ENCODE data around the gene ADAMTS8.

Gene ADAMTS8, protein sequence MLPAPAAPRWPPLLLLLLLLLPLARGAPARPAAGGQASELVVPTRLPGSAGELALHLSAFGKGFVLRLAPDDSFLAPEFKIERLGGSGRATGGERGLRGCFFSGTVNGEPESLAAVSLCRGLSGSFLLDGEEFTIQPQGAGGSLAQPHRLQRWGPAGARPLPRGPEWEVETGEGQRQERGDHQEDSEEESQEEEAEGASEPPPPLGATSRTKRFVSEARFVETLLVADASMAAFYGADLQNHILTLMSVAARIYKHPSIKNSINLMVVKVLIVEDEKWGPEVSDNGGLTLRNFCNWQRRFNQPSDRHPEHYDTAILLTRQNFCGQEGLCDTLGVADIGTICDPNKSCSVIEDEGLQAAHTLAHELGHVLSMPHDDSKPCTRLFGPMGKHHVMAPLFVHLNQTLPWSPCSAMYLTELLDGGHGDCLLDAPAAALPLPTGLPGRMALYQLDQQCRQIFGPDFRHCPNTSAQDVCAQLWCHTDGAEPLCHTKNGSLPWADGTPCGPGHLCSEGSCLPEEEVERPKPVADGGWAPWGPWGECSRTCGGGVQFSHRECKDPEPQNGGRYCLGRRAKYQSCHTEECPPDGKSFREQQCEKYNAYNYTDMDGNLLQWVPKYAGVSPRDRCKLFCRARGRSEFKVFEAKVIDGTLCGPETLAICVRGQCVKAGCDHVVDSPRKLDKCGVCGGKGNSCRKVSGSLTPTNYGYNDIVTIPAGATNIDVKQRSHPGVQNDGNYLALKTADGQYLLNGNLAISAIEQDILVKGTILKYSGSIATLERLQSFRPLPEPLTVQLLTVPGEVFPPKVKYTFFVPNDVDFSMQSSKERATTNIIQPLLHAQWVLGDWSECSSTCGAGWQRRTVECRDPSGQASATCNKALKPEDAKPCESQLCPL

DNA sequence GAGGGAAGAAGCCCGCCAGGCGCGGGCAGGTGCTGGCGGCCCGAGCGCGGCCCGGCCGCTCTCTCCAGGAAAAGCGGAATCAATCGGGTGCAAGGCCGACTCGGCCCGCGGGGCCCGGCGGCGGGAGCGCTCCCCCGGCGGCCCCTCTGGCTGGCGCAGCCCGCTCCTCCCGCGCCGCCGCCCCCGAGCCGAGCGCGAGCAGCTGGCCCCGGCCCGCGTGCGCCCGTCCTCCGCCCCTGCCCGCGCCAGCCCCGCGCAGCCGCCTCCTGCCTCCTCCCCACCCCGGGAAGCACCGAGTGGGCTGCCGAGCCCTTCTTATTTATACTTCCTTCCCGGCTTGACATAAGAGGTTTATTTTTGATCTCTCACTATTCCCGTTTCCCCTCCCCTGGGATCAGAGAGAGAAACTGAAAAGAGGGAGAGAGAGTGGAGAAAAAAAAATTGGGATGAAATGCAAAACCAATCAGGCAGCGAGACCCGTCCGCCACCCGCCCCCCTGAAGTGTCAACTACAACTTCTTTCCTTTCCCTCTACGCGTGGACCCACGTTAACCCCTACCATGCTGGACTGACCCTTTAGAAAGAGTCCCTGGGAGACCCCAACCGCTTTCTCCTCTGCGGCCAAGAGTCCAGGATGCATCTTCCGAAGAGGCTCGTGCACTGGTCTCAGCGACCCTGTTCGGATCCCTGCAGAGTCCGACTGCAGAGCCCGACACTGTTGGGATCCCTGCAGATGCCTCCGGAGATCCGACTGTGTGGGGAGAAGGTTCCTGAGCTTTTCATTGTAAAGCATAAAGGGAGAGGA is at the start of gene ADAMTS8:
Gene ADAMTS8 (minus strand): TSS at position 294 of the 804 bp plus-strand sequence. CDS start 323 bp downstream, outside the sequence.
- no peak for DNase-seq (ENCODE audit: low read depth in 2 of 2)

DNA sequence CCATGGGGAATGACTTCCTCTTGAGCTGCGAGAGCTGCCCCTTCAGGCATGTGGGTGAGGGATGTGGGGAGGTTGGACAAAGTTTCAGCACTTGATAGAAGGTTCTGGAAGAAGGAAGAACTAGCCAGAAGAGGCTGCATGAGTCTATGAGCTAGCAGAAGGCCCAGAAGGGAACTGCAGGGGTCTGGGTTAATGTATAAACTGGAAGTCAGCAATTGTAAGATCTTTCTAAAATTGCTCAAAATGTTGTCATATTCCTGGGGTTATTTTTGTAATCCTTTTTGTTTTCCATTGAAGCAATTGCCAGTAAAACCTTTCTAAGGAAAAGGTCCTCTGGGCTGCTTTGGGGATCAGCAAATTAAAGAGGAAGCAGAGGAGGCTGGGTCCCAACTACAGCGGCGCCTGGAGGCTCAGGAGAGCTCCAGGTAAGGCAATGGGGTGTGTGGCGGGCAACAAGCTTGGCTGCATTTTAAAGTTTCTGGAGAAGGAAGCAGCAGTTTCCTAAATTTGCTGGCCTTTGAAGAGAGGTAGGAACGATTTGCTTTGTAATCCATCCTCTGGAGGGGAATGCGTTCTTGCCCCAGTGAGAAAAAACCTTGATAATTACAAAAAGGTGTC is 49.3 kb upstream of the ADAMTS8 start:
- no peak for DNase-seq (ENCODE audit: low read depth in 2 of 2)

DNA sequence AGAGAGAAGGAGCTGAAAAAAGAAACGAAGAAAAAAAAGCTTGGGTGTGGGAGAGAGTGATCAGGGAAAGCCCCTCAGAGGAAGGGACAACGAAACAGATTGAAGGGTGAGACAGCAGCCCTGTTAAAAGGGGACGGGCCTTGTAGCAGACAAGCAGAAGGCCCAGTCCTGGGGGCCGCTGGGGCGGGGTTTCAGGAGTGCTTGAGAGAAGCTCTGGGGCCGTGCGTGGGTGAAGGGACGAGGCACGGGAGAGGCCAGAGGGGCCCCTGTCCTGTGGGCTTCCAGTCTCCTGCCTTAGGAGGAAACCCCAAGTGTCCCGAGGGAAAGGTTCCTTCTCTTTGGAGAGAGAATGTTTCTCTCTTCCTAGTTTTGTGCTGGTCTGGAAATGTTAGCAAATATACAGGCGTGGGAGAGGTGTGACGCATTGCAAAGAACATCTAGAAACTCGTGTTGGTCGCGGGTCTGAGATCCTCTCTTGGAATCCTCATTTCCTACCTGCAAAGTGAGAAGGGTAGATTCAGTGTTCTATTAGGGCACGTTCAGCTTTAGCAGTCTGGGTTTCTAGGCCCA is 48.6 kb upstream of the ADAMTS8 start:
- DNase-seq (ENCODE audit: low read depth in 2 of 2), result no peak

DNA sequence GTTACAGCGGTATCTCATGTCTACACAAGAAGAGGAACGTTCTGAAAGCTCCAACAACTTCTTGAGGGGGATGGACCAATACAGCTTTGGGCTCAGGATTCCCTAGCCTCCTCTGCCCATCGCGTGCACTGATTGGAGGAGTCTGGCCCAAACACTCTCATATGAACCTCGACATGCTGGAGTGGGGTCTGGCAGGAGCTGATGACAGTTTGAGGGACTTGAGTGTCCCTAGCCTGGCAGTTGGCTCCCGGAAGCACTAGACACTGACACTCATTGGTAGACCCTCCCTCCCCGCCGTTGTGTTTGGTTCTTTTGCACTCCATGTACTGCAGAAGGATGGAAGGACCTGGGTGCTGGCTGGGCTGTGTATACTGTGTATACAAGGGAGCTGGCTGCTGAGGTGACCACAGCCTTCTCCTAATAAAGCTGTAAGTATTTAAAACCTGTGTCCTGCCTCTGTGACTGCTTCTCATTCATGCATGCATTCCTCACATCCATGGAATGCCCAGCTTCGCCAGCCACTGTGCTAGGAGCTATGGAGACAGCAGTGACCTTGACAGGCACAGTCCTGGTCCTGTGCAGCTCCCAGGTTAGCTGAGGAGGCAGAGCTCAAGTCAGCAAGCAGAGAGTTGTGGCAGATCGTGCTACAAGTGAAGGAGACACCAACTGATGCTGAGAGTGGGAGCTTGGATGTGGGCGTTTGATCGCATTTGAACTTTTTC is 48.0 kb upstream of the ADAMTS8 start:
- DNase-seq (ENCODE audit: low read depth in 2 of 2), result no peak

DNA sequence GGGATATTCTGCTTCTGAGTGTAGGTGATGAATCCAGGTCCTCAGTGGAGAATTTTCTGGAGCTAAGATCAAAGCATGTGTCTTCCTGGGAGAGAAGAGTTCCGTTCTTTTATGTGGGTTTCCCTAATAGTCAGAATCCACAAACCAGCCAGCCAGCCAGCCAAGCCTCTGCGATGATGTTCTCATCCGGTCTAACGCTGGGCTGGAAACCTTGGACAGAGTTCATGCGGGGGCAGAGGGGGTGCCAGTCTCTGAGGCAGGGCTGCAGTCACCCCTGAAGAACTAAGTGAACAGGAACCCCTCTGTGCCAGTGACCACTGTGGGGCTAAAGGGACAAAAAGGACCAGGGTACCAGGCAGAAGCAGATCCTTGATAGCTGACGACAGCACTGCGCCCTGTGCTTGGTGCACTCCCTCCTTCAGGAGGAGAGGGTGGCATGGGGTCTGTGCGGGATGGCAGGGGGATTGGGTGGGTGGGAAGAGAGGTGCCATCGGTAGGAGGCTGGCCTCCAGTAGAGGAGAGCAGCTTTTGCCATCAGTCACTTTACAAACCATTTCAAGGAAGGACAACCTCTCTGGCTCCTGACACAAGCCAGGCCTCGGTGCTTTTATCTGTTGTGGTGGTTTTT is 47.1 kb upstream of the ADAMTS8 start:
- DNase-seq (ENCODE audit: low read depth in 2 of 2), result no peak

DNA sequence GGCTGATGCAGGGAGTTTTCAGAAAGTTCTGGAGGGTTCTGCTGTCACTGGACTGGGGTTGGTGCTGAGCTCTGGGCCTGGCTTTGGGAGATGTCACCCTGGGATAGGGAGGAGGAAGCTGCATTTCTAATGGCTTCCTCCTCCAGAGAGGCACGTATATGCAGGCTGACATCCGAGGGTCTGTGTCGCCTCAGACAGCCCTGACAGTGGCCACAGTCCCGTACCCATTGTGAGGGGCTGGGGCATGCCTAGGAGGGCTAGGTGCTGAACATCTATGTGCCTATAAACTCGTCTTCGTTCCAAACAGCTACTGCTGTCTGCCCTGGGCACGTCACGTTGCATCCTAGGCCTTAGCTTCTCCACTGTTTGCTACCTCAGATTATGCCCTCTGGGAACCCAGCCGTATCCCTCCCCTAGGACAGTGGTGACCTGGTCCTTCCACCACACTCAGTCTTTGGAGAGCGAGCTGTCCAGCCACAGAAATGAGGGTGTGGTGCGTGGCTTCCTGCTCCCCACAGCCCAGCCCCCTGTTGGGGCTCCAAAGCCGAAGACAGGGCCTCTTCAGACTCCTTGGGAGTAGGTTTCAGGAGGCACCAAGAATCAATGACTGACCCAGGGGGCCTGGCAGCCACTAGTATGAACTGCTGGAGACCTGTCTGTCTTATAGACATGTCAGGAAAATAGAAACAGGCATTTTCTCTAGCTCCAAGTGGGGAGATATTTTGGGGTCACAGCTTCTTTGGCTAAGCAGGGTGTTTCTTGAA is 46.4 kb upstream of the ADAMTS8 start:
- no peak for DNase-seq (ENCODE audit: low read depth in 2 of 2)

DNA sequence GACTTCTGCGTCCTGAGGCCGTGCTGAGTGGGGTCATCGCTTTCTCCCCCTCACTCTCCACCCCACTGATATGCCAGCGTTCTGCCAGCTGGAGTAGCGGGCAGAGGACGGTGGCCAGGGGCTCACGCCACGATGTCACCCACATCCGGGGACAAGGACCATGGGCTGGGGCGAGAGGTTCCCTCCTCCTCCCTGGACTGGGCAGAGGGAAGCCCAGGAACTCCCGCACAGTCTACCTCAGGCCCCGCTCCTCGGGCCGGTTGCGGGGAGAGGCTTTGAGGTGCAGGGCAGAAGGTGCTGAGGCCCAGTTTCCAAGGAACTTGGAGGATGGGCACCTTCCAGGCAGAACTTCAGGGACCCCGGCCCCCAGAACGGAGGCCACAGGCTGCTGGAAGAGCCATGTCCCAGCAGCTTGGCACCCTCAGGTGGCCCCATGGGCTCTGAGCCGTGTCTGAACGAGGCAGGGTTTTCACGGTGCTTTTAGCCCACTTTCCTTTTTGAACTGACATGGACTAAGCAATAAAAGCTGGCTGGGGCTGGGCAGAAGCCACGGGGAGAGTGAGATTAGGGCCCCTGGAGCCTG is 45.5 kb upstream of the ADAMTS8 start:
- DNase-seq (ENCODE audit: low read depth in 2 of 2), result no peak

DNA sequence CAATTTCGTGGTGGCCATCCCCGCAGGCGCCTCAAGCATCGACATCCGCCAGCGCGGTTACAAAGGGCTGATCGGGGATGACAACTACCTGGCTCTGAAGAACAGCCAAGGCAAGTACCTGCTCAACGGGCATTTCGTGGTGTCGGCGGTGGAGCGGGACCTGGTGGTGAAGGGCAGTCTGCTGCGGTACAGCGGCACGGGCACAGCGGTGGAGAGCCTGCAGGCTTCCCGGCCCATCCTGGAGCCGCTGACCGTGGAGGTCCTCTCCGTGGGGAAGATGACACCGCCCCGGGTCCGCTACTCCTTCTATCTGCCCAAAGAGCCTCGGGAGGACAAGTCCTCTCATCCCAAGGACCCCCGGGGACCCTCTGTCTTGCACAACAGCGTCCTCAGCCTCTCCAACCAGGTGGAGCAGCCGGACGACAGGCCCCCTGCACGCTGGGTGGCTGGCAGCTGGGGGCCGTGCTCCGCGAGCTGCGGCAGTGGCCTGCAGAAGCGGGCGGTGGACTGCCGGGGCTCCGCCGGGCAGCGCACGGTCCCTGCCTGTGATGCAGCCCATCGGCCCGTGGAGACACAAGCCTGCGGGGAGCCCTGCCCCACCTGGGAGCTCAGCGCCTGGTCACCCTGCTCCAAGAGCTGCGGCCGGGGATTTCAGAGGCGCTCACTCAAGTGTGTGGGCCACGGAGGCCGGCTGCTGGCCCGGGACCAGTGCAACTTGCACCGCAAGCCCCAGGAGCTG is 44.8 kb upstream of the ADAMTS8 start:
- DNase-seq (ENCODE audit: low read depth in 2 of 2), result no peak

DNA sequence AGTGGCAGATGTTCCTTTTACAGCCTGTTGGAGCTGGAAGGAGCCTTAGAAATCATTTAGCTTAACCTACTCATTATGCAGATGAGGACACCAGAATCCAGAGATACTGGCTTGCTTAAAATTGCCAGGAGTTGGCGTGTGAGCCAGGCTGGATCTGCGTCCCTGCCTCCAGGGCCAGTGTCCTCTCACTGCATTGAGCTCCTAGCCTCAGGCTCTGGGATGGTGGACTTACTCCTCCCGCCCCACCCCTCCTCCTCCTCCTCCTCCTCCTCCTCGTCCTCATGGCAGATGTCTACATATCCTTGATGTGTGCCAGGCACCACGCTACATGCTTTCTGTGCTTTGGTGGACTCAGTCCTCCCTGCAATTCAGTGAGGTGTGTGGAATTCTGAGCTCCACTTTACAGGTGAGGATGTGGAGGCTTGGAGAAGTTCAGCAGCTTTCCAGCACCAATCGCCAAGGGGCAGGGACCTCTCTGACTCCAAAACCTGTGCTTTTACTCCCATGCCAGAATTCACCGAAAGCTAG is 44.1 kb upstream of the ADAMTS8 start:
- DNase-seq (ENCODE audit: low read depth in 2 of 2), result no peak

DNA sequence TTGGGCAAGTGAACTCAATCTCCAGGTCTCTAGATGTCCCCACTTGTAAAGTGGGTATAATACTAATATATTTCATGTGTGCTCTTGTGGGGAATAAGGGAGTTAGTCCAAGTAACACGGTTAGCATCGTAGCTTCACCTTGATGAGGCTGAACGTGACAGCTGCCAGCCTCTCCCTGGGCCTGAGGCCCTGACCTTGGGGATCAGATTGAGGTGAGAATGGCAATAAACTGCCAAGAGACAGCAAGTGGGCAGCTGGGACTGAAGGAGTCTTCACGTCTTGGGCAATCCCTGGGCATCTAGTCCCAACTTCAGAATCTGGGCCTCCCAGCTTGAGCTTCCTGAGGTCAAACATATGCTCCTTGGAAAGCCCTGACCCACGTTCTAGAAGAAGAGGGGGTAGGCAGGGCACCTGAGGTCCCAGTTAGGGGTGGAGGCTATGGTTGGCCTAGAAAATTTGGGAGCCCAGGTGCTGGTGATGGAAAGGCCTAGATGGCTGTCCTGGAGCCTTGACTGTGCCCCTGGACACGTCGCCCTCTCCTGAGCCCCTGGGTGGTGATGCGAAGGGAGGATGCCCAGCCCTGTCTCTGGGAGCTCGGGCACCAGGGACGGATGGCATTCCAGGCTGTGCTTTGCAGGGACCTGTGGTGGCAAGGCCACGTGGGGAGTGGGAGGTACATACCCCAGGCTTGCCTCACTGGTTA is 43.5 kb upstream of the ADAMTS8 start:
- DNase-seq (ENCODE audit: low read depth in 2 of 2), result no peak

DNA sequence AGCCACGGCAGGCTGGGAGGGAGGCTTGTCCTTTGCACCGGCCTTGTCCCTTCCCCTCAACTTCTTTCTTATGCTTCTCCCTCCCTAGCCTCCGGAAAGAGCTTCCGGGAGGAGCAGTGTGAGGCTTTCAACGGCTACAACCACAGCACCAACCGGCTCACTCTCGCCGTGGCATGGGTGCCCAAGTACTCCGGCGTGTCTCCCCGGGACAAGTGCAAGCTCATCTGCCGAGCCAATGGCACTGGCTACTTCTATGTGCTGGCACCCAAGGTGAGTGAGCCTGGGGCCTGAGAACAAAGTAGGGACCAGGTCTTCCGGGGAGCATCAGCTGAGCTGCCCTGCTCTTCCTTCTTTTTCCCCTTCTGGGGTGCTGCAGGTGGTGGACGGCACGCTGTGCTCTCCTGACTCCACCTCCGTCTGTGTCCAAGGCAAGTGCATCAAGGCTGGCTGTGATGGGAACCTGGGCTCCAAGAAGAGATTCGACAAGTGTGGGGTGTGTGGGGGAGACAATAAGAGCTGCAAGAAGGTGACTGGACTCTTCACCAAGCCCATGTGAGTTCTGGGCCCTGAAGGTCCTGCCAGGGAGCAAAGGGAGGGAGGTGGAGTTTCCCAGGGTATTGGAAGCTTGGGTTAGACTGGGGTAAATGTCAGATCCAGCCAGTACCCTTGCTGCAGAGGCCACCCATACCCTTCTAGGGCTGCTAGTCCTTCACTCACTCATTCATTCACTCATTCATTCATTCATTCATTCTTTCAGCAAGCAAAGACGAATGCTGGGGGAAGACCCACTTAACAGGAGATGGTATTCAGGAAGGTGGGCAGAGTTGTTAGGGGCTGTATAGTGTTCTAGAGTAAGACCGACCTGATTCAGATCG is 42.7 kb upstream of the ADAMTS8 start:
- DNase-seq (ENCODE audit: low read depth in 2 of 2), result no peak

DNA sequence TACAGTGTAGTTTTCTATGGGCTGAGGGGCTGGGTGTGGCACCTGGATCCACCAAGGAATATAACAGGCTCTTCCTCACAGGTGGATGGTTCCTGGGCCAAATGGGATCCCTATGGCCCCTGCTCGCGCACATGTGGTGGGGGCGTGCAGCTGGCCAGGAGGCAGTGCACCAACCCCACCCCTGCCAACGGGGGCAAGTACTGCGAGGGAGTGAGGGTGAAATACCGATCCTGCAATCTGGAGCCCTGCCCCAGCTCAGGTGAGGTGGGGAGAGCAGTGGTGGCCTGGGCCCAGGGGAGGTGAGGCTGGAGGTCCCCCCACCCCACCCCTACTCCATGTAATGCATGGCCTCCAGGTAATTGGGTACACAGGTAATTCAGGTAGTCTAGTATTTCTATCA is 40.8 kb upstream of the ADAMTS8 start:
- DNase-seq (ENCODE audit: low read depth in 2 of 2), result no peak

DNA sequence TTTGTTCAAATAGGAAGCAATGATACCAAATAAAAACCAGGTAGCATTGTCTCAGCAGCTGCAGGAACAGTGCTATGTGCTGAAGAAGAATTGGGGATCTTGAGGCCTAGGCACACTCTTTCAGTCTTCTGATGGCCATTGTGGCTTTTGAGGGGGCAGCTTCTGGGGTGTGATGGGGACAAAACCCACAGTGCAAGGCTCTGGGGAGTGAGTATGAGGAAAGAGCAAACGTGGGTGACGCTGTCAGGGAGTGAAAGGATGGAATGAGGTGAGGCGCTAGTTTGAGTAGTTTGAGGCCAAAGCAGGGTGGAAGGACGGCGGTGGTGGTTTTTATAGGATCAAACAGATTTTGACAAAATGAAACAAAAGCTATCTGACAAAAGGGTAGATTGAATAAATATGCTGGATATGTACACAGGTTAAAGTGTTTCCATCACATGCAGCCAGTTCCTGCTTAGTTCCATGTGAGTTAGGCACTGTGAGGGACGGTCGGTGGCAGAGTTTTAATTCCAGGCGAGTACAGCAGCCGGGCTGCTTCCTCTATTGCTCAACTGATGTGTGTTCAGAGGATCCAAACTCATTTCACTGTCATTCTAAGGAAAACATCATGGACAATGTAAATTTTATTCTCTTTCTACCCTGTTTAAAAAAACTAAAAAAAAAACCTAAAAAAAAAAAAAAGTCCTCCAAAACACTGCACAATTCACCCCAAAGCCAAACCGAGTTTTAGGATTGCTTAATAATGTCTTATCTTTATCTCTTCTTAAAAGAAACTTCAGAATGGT is 38.9 kb upstream of the ADAMTS8 start:
- no peak for DNase-seq (ENCODE audit: low read depth in 2 of 2)

DNA sequence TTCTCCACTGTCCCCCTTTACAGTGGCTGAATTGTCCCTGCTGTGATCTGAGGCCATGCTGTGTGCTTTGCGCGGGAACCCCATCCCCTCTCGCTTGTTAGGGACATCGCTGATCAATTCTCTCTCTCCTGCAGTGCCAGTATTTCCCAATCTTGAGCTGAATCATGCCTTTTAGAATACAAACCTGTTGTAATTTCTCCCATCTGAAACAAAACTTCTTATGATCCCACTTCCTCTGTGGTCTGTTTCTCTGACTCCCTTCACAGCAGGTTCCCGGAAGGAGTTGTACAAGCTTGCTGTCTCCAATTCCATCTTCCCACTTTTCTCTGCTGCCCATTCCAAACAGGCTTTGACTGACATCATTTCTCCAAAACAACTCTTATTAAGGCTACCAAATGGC is 36.9 kb upstream of the ADAMTS8 start:
- no peak for DNase-seq (ENCODE audit: low read depth in 2 of 2)

DNA sequence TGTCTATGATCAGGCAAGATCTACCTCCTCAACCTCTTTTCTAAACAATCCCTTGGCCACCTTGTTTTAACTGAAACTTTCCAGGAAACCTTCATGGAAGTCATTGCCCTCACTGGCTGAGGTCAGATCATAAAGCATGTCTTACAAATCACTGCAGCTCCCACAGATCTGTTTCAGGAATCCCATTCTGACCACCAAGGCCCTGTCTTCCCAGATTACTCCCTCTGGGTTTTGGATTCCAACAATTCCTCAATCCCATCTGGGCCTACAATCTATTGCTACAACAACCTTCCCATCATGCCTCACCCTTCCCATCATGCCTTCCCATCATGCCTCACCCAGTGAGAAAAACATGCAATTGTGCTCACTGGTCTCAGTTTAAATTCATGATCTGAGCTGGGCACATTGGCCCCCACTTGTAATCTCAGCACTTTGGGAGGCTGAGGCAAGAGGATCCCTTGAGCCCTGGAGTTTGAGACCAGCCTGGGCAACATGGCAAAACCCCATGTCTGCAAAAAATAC is 35.9 kb upstream of the ADAMTS8 start:
- DNase-seq (ENCODE audit: low read depth in 2 of 2), result no peak

Measured in stimulated activated CD8-positive, alpha-beta memory T cell treated with anti-CD3 and anti-CD28 coated beads, Interleukin-2, amount 100 ng/mL, for 48 hours (primary cell).